ENCODE data around the gene UBTD1.

- TF ChIP-seq CTCF (IDR thresholded peaks at IDR 0.05) = no peak
- no peak for TF ChIP-seq POLR2A (IDR thresholded peaks at IDR 0.05)
Observed at GRCh38 chr10:97543025-97543546, 44.4 kb downstream of the UBTD1 start.
